ENCODE measurements around the gene BEST1.

- no peak for TF ChIP-seq POLR2AphosphoS5 (IDR thresholded peaks at IDR 0.05; ENCODE audit: insufficient read depth, low read depth, low read length)
- no peak for TF ChIP-seq POLR2A (IDR thresholded peaks at IDR 0.05; ENCODE audit: low read depth, low read length)
- no peak for TF ChIP-seq CTCF (IDR thresholded peaks at IDR 0.05; ENCODE audit: extremely low read depth in 1 of 2, insufficient read depth in 1 of 2, low read depth in 1 of 2, low read length in 2 of 2)
- no peak for TF ChIP-seq EZH2 (IDR thresholded peaks at IDR 0.05; ENCODE audit: borderline replicate concordance, low read depth, low read length, severe bottlenecking)
- no peak for TF ChIP-seq MAX (IDR thresholded peaks at IDR 0.05; ENCODE audit: insufficient read depth, insufficient read length)
- no peak for TF ChIP-seq JUN (IDR thresholded peaks at IDR 0.05; ENCODE audit: borderline replicate concordance, insufficient read depth, insufficient read length, low read depth)
- no peak for TF ChIP-seq GATA2 (IDR thresholded peaks at IDR 0.05; ENCODE audit: insufficient read depth, insufficient read length, low read depth, low read length)
Measured at GRCh38 chr11:61926235-61926634, 23.9 kb upstream of the BEST1 start.
